GM12872 (cell line): ENCODE data around the gene DCST2.

Experiments
- TF ChIP-seq, protein P1 (sequence below): IDR thresholded peaks from 3 replicates; pipeline ENCODE4 v1.5.1; 2011; ENCODE audit warnings: low read depth, mild to moderate bottlenecking, low read length, moderate library complexity; ENCODE audit not compliant: insufficient read depth

DCST2 gene

DNA sequence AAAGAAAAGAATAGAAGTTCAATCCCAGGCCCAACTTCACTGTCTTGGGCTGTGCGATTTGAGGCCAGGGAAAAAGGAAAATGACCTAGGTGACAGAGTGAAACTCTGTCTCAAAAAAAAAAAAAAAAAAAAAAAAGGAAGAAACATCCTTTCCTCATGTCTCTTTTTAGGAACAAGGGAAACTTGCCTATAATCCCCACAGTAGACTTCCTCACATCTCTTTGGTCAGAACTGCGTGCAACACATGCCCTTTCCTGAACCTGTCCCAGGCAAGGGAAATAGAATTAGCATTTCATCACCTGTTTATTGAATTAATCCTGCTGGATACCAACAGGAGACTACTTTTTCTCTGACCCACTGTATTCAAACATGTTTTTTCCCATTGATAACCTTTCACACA lies 2.4 kb upstream of the DCST2 start:
- TF ChIP-seq, protein P1, sequence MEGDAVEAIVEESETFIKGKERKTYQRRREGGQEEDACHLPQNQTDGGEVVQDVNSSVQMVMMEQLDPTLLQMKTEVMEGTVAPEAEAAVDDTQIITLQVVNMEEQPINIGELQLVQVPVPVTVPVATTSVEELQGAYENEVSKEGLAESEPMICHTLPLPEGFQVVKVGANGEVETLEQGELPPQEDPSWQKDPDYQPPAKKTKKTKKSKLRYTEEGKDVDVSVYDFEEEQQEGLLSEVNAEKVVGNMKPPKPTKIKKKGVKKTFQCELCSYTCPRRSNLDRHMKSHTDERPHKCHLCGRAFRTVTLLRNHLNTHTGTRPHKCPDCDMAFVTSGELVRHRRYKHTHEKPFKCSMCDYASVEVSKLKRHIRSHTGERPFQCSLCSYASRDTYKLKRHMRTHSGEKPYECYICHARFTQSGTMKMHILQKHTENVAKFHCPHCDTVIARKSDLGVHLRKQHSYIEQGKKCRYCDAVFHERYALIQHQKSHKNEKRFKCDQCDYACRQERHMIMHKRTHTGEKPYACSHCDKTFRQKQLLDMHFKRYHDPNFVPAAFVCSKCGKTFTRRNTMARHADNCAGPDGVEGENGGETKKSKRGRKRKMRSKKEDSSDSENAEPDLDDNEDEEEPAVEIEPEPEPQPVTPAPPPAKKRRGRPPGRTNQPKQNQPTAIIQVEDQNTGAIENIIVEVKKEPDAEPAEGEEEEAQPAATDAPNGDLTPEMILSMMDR = no peak

DNA sequence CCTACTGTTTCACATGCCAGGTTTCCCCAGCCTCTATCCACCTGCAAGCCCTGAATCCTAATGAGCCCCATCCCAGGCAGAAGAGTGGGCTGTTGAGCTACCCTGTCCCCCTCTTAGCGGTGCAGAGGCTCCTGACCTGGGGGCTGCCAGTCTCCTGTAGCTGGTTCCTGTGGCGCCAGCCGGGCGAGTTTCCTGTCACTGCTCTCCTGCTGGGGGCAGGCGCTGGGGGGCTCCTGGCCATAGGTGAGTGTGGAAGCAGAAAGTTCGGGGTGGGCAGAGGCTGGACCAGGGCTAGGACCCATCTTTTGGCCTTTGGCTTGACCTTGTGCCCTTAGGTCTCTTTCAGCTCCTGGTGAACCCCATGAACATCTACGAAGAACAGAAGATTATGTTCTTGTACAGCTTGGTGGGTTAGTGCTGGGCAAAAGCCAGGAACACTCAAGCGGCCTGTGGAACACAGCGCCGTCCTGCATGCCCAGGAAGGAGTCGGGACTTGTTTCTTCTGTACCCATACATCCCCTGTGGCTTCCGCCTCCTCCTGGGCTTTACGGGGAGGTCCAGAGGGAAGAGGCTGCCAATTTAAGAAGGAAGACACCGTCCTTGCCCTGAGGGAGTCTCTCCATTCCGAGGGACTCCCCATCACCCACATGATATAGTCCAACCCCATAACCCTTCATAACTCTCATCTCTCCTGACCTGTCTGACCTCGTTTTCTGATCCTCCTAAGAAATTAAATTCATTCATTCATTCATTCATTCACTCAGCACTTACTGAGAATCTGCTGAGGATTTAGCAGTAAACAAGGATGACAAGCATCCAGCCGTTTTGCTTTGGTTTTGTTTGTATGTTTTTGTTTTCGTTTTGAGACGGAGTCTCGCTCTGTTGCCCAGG lies 982 bp upstream of the DCST2 start:
- TF ChIP-seq, protein P1 = no peak

DNA sequence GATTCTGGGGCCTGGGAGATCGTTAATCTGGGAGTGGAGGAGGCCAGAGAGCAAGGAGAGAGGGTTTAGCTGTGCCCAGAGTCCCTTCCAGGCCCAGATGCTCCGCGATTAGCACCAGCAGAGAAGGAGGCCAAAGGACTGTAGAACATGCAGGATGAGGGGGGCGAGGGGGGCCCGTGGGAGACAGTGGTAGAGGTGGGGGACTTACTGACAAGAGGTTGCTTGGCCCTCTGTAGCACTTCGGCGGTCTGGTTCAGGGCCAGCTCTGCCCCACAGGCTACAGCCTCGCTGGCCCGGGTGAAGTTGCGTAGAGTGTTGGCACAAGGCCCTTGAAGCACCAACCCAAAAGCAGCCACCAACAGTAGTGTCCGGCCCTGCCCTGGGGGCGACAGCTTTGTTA lies 695 bp downstream of the DCST2 start:
- TF ChIP-seq, protein P1 = no peak

DNA sequence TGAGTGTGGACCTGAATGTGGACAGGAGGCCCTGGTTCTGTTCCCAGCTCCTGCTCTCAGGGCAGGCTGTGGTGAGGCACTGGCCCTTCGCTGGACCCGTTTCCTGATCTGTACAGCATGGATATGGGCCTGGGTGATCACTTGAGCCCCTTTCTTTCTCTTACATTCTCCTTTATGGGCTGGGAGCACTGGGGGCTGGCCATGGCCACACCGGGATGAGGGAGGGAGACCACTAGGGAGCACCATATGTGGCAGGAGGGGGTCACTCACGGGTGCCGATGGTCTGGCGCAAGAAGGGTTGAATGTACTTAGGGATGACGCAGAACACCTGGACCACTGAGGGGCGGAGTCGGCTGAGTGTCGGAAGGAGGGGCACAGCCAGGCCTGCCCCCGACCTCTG lies 2.7 kb downstream of the DCST2 start:
- TF ChIP-seq, protein P1 = no peak

DNA sequence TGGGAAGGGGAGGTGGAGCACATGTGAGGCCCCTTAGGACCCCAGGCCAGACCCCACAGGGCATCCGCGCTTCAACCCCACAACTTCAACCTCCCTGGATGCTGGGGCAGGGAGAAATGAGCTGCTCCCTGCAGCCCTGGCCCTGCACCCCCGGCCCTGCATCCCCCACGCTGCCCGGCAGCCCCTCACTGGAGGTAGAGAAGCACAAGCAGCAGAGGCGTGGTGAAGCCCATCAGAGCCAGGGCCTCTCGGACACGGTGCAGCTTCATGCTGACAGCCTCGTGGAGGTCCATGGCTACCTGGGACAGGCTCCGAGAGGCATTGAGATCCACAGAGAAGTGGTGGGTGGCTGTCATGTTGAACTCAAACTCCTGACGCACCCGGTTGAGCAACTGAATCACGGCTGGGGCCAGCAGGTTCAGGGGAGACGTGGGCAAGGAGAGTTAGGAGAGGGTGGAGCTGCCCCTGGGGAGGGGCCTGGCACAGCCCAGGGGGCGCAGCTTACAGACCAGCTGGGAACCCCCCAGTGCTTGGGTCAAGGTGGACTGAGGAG lies 3.3 kb downstream of the DCST2 start:
- TF ChIP-seq, protein P1 = no peak

DNA sequence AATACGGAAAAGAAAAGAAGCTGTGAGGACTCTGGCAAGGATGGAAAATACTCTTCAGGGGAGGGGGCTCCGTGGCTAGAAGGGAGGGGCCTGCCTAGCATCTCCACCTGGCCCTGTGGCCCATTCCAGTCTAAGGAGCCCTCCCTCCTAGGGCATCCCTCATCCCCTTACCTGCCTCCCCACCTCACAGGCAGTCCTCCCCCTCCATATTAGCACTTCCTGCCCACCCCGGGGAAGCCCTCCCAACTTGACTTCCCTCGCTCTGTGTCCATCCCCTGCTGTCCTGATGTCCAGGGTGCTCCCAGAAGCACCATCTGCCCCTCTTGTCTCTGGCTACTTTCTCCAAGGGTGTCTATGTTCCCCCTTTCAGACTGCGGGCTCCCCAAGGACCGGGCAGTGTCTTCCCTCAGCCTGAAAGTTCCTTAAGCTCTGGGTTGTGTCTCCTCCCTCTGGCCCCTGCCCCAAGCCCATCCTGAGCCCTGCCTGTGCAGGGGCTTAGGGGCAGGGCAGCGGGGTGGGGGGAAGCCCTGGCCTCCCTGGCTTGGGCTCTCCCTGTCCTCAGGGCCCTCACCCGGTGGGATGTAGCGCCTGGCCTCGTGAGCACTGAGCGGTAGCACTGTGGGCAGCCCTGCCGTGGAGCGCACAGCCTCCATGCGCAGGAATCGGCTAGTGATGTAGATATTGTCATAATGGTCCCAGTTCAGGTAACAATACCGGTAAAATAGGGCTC lies 3.9 kb downstream of the DCST2 start:
- TF ChIP-seq, protein P1 = no peak

DNA sequence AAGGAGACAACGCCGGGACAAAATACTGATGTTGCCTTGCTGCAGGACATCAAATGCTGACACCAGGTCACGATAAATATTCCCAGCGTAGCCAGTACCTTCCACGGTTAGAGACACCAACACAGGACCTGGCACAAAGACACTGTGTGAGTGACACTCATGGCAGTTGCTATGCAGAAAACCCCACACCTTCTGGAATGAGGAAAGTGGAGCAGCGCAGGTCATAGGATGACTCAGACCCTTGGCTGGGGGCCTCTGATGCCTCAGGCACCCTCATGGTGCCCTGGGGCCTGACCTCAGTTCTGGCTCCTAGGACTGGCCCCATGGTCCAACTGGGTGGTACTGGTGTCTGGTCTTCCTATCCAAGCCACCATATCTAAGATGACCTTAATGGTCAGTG lies 7.0 kb downstream of the DCST2 start:
- TF ChIP-seq, protein P1 = no peak
